K562 (cell line): ENCODE data around the gene CBL. TPM values are rescaled to one million over a fixed set of nuclear protein-coding genes. Genes with fewer than 3 reads are reported as not detected.

Source experiments
- BDP1 ChIP-seq: IDR thresholded peaks from 3 replicates; pipeline ENCODE4 v1.6.1; 2011; ENCODE audit not compliant: insufficient read length, insufficient read depth
- C11orf30 ChIP-seq: fragments of 450-650 bp; IDR thresholded peaks from 2 replicates; pipeline ENCODE4 v1.6.1; 2016; ENCODE audit warnings: low read depth, mild to moderate bottlenecking
- ELK3 ChIP-seq: fragments of 450-650 bp; formaldehyde crosslinking; IDR thresholded peaks from 2 replicates; pipeline ENCODE4 v1.4.0; 2020; ENCODE audit warnings: mild to moderate bottlenecking
- EWSR1 ChIP-seq: fragments of 450-650 bp; IDR thresholded peaks from 2 replicates; pipeline ENCODE4 v1.6.1; 2018; ENCODE audit warnings: borderline replicate concordance, mild to moderate bottlenecking, low read depth, moderate library complexity; ENCODE audit not compliant: partially characterized antibody
- FOXK1 ChIP-seq: sonication (generic); formaldehyde crosslinking; IDR thresholded peaks from 2 replicates; pipeline ENCODE4 v1.8.0; 2022; ENCODE audit warnings: missing genetic modification reagents, mild to moderate bottlenecking, borderline replicate concordance
- HSF4 ChIP-seq: fragments of 250-450 bp; sonication (Bioruptor Pico); IDR thresholded peaks from 2 replicates; pipeline ENCODE4 v2.1.2; 2022; ENCODE audit warnings: mild to moderate bottlenecking, moderate library complexity, borderline replicate concordance
- KLF13 ChIP-seq: fragments of 450-650 bp; IDR thresholded peaks from 2 replicates; pipeline ENCODE4 v1.6.1; 2016; ENCODE audit warnings: missing genetic modification characterization, low read depth, mild to moderate bottlenecking, missing compliant biosample characterization, moderate library complexity, borderline replicate concordance
- MTA2 ChIP-seq: fragments of 450-650 bp; IDR thresholded peaks from 2 replicates; pipeline ENCODE4 v1.6.1; 2016; ENCODE audit warnings: low read depth
- NFE2 ChIP-seq: IDR thresholded peaks from 2 replicates; pipeline ENCODE4 v1.6.1; 2014; ENCODE audit warnings: antibody characterized with exemption, low read depth
- NFYB ChIP-seq: IDR thresholded peaks from 2 replicates; pipeline ENCODE4 v1.6.1; 2011; ENCODE audit warnings: mild to moderate bottlenecking, moderate library complexity; ENCODE audit not compliant: insufficient read length; ENCODE audit errors: extremely low read depth
- NR3C1 ChIP-seq: sonication (generic); formaldehyde crosslinking; IDR thresholded peaks from 2 replicates; pipeline ENCODE4 v1.8.1; 2022; ENCODE audit warnings: missing genetic modification reagents
- NR4A1 ChIP-seq, 2 experiments: fragments of 250-450 bp in 1 of 2; fragments of 450-650 bp in 1 of 2; sonication (Bioruptor Pico) in 1 of 2; IDR thresholded peaks; 2 replicates each; pipeline versions ENCODE4 v1.4.0 to v1.6.1; 2016 to 2020; ENCODE audit warnings: mild to moderate bottlenecking in 2 of 2, missing compliant biosample characterization in 1 of 2, missing genetic modification characterization in 1 of 2, moderate library complexity in 1 of 2
- PHB ChIP-seq: fragments of 250-450 bp; sonication (Bioruptor Pico); IDR thresholded peaks from 2 replicates; pipeline ENCODE4 v1.5.0; 2021
- PHF8 ChIP-seq: fragments of 200-600 bp; sonication (generic); IDR thresholded peaks from 2 replicates; pipeline ENCODE4 v1.6.1; 2012; ENCODE audit warnings: mixed run types, mild to moderate bottlenecking, inconsistent platforms, low read length, moderate library complexity, borderline replicate concordance
- POLR2AphosphoS2 ChIP-seq: IDR thresholded peaks from 2 replicates; pipeline ENCODE4 v1.6.1; 2012; ENCODE audit warnings: low read length, improper control_type of control experiment
- PTTG1 ChIP-seq: fragments of 450-650 bp; IDR thresholded peaks from 2 replicates; pipeline ENCODE4 v1.6.1; 2016; ENCODE audit warnings: low read depth, mild to moderate bottlenecking, missing genetic modification characterization, missing compliant biosample characterization
- RBBP5 ChIP-seq: fragments of 200-600 bp; sonication (generic); IDR thresholded peaks from 2 replicates; pipeline ENCODE4 v1.6.1; 2012; ENCODE audit warnings: borderline replicate concordance, mild to moderate bottlenecking, low read length, control low read depth, inconsistent platforms; ENCODE audit not compliant: insufficient read depth, poor library complexity, severe bottlenecking
- RBM39 ChIP-seq: fragments of 200-400 bp; formaldehyde crosslinking; optimal IDR thresholded peaks from 2 replicates; pipeline ENCODE3; 2018; ENCODE audit warnings: low read depth, low read length
- TBL1XR1 ChIP-seq, 2 experiments: IDR thresholded peaks; 2 replicates each; pipeline ENCODE4 v1.6.1; 2012; ENCODE audit warnings: improper control_type of control experiment in 2 of 2, low read length in 2 of 2, mild to moderate bottlenecking in 1 of 2
- THRAP3 ChIP-seq: fragments of 450-650 bp; IDR thresholded peaks from 2 replicates; pipeline ENCODE4 v1.6.1; 2016; ENCODE audit warnings: mild to moderate bottlenecking, inconsistent platforms, borderline replicate concordance
- YY1 ChIP-seq, 3 experiments: IDR thresholded peaks; 2 replicates each; pipeline ENCODE4 v1.6.1; 2011; ENCODE audit warnings: low read length in 2 of 3, mild to moderate bottlenecking in 2 of 3, moderate library complexity in 2 of 3, borderline replicate concordance in 1 of 3, control low read depth in 1 of 3, low read depth in 1 of 3; ENCODE audit not compliant: insufficient read depth in 3 of 3, insufficient replicate concordance in 2 of 3, control insufficient read depth in 1 of 3, insufficient read length in 1 of 3; ENCODE audit errors: extremely low read depth in 1 of 3
- ZFP36 ChIP-seq: fragments of 150-350 bp; IDR thresholded peaks from 2 replicates; pipeline ENCODE4 v1.6.1; 2018; ENCODE audit warnings: low read length, low read depth; ENCODE audit not compliant: partially characterized antibody
- ZNF253 ChIP-seq: fragments of 250-450 bp; sonication (Bioruptor Pico); conservative IDR thresholded peaks from 2 replicates; pipeline ENCODE4 v1.6.1; 2021; ENCODE audit warnings: mild to moderate bottlenecking
- ZNF263 ChIP-seq: sonication (generic); formaldehyde crosslinking; IDR thresholded peaks from 2 replicates; pipeline ENCODE4 v1.8.0; 2022; ENCODE audit warnings: mild to moderate bottlenecking, missing genetic modification reagents, borderline replicate concordance
- ZNF583 ChIP-seq: fragments of 250-450 bp; sonication (Bioruptor Pico); IDR thresholded peaks from 2 replicates; pipeline ENCODE4 v1.4.0; 2020
- ZNF766 ChIP-seq: fragments of 200-800 bp; sonication (Bioruptor generic); conservative IDR thresholded peaks from 2 replicates; pipeline ENCODE4 v1.6.1; 2016; ENCODE audit warnings: missing genetic modification characterization, missing compliant biosample characterization
- polyA plus RNA-seq, 8 experiments: library from polyadenylated mRNA; depleted of rRNA in 4 of 8; stranded (reverse) in 5 of 8; unstranded in 3 of 8; fragments of >200 nt; fragmentation: Nextera tagmentation in 2 of 8; fragmentation: Illumina TruSeq in 1 of 8; extraction: Ambion mirVana in 2 of 8; extraction: Trizol in 1 of 8; gene quantifications; 2 replicates each; pipeline versions ENCODE4 v1.2.1 to v1.2.3, GENCODE V29; 2011 to 2014; ENCODE audit warnings: inconsistent platforms in 1 of 8, missing spikeins in 1 of 8
- total RNA-seq, 7 experiments: library from RNA; depleted of rRNA in 6 of 7; stranded (reverse); fragments of >200 nt in 6 of 7; fragmentation: Illumina TruSeq in 2 of 7; extraction: Trizol in 2 of 7; gene quantifications; 2 replicates each; pipeline versions ENCODE4 v1.2.1 to v1.2.3, GENCODE V29; 2011 to 2021; ENCODE audit warnings: low replicate concordance in 1 of 7

The CBL gene
- total and polyA plus RNA-seq, 9 of the 15 experiments (the other 6 are each of a cell fraction or from before 2014, with no cell fraction given), result 3.2 to 24.9 (median 9.9) TPM

GRCh38 chr11:119356349-119357031 lies 150.4 kb downstream of the CBL start (continued):
- no peak for TF ChIP-seq NR4A1 (CRISPR knock-in tag; IDR thresholded peaks at IDR 0.05)
- TF ChIP-seq NR4A1 (tag; IDR thresholded peaks at IDR 0.05), result no peak
- 0 out of 2 replicates have a peak, but pooled peaks have one; percentile 9 for TF ChIP-seq MTA2
- no peak for TF ChIP-seq POLR2AphosphoS2
- TF ChIP-seq RBBP5, result peak; percentile 20
- no peak for TF ChIP-seq BDP1
- no peak for TF ChIP-seq TBL1XR1 (IDR thresholded peaks at IDR 0.05; ENCODE audit: low read length in 2 of 2)
- TF ChIP-seq THRAP3, result no peak
- TF ChIP-seq PHF8, result peak; percentile 15; the same call in 1 of the 2 replicates
- TF ChIP-seq RBM39, result no peak
- TF ChIP-seq ZNF766 (CRISPR knock-in tag), result no peak
- peak in 2 of 3 experiments; percentile 49 to 64 for TF ChIP-seq YY1 (IDR thresholded peaks at IDR 0.05; ENCODE audit: borderline replicate concordance in 1 of 3, control insufficient read depth in 1 of 3, extremely low read depth in 1 of 3, insufficient read depth in 3 of 3, insufficient read length in 1 of 3, insufficient replicate concordance in 2 of 3, low read depth in 1 of 3, low read length in 2 of 3)
- no peak for TF ChIP-seq NFYB
- TF ChIP-seq ZFP36, result no peak
- no peak for TF ChIP-seq ELK3 (CRISPR knock-in tag)
- no peak for TF ChIP-seq FOXK1 (CRISPR knock-in tag)
- TF ChIP-seq HSF4 (CRISPR knock-in tag), result no peak
- no peak for TF ChIP-seq C11orf30
- TF ChIP-seq NR3C1, result no peak
- no peak for TF ChIP-seq ZNF253
- TF ChIP-seq ZNF583, result 0 out of 2 replicates have a peak, but pooled peaks have one; percentile 37
- no peak for TF ChIP-seq ZNF263 (CRISPR knock-in tag)
- no peak for TF ChIP-seq PHB
- TF ChIP-seq EWSR1, result no peak
- no peak for TF ChIP-seq PTTG1 (tag)
- TF ChIP-seq KLF13 (tag), result no peak
- TF ChIP-seq NFE2, result peak; percentile 18; the same call in 1 of the 2 replicates
